Hematopoietic multipotent progenitor cell treated with erythropoietin and hydrocortisone succinate and interleukin-3 and kit ligand, for 8 days (in vitro differentiated cells): Measurements from ENCODE around the gene MOGAT3.

Experiments
- DNase-seq: peaks from one replicate; pipeline ENCODE4 v3.0.0-alpha.2; 2015

MOGAT3 gene, protein sequence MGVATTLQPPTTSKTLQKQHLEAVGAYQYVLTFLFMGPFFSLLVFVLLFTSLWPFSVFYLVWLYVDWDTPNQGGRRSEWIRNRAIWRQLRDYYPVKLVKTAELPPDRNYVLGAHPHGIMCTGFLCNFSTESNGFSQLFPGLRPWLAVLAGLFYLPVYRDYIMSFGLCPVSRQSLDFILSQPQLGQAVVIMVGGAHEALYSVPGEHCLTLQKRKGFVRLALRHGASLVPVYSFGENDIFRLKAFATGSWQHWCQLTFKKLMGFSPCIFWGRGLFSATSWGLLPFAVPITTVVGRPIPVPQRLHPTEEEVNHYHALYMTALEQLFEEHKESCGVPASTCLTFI

DNA sequence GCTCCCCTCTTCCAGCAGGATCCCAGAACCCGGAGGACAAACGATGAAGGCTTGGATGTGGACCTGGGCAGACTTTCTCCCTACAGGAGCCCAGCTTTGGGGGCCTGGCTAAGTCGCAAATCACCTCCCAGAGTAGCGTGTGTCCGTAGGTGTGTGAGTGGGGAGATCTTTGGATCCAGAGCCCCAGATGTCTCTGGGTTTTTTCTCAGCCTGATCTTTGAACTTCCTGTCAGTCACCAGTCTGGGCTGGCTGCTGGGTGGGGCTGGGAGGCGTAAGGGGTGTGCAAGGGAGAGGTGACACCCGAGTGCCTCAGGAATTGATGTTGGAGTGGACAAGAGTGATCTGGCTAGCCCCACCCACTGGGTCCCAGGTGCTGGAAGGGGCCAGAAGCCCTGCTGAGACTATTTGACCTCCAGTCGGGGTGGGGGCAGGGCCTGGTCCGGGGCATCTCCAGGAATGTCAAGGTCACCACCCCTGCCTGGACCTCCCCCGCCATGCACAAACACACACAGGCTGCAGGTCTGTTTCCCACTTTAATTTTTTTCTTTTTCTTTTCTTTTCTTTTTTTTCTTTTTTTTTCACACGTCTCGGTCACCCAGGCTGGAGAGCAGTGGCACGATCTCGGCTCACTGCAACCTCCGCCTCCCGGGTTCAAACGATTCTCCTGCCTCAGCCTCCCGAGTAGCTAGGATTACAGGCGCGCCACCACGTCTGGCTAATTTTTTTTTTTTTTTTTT is at the start of gene MOGAT3:
Gene MOGAT3 (minus strand): TSS at position 175 of the 738 bp plus-strand sequence. CDS start 182 bp downstream, outside the sequence.
- DNase-seq = no peak

DNA sequence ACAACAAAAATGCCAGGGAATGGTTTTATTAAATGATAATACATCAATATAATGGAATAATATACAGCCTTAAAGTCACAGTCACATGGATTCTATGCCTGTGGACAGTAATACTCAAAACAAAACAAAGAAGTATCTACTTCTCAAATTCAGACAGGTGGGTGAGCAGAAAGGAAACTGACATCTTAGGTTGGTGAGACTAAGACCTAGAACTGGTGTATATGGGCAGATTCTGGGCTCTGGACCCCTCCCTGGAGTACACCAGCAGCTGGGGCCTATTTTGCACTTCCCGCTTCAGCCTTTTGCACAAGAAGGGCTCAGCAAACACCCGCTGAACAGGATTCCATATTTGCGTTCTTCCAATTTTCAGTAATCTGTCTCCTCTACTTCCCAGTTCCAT is 49.5 kb upstream of the MOGAT3 start:
- no peak for DNase-seq

DNA sequence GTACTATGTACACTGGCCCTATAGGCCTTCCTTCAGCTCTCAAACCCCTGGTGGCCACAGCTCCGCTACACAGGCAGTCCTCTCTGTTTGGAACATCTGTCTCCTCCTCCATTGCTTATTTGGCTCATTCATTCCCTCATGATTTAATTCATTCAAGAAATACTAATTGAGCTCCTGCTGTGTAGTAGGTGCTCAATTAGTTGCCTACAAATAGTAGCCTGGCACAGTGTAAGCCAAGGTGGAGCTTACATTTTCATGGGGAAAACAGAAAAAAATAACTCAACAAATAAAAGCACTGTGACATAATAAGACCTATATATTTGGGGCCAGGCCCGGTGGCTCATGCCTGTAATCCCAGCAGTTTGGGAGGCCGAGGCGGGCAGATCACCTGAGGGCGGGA is 47.4 kb upstream of the MOGAT3 start:
- DNase-seq = no peak

DNA sequence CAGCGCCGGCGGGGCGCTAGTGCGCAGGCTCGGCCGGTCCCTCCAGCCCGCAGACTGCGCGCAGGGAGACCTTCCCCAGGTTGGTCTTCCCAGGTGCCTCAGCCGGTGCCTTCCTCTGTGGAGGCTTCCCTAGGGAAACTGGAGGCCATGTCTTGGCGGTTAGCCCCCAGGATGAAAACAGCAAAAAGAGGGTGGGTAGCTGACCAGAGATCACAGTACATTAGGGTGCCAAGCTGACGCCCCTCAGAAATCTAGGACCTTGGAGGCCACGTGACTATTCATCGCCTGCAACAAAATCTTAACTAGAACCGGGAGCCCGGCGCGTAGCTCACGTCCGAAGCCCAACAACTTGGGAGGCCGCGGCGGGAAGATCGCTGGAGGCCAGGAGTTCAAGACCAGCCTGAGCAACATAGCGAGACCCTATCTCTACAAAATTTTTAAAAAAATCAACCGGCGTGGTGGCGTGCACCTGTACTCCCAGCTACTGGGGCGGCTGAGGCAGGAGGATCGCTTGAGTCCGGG is 44.4 kb upstream of the MOGAT3 start:
- DNase-seq = no peak

DNA sequence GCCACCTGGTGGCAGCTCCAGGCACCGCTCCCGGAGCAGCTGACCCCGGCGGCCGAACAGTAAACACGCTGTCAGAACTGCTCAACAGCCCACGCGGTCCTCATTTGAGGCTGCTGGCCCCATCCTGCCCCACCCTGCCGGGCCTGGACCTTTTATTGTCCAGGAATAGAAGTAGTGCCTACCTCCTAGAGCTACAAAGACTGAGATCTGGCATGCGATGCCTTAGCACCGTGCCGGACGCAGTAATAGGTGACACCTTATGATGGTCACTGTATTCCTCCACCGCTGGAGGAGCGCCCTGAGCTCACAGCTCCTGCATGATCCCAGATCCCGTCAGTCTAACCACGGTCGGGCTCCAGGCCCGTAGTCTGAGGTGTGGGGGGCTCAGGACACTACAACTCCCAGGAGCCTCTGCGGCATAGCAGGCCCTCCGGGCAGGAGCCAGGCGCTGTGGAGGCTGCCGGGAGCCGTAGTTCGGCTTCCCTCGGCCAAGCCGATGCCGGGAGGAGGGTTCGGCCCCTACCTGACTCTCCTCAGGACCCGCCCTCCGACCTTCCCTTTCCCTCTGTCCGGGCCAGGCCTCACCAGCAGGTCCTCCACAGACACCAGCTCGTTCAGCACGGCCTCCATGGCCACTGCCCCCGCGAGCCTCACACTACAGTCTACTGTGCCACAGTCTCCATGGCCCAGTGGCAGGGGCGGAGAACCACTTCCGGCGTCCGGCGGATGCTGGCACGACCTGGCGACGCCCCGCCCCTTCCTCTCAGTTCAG is 43.7 kb upstream of the MOGAT3 start, which contains the start of gene FIS1:
Gene FIS1 (minus strand): TSS at position 707 of the 772 bp plus-strand sequence. CDS start 77 bp downstream, at position 630.
- DNase-seq = peak; percentile 91

DNA sequence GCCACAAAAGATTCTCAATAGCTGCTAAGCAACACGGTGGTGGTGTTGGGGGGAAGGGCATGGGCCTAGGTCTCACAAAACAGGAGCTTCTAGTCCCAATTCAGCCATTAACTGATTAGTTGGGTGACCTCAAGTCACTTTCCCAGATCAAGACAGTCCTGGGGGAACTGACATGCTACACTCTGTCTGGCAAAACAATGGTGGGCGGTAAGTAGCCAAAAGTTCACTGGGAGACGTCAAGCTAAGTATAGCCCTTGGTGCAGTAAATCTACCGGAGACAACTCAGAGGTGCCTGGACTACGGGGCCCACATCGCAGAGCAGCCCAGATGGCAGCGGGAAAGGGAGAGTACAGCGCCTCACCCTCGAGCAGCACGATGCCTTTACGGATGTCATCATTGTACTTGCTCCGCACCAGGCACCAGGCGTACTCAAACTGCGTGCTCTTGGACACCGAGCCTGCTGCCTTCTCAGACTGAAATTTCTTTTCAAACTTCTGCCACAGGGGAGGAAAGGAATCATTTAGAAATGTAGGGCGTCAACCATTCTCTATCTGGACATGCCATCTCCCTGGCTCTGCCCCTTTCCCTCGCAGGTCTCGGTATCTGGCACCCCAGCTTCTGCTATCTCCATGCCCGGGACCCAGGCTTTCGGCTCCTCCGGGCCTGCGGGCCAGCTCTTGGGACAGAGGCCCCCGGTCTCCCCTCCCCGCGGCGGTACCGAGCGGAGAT is 43.0 kb upstream of the MOGAT3 start:
- DNase-seq = peak; percentile 95

DNA sequence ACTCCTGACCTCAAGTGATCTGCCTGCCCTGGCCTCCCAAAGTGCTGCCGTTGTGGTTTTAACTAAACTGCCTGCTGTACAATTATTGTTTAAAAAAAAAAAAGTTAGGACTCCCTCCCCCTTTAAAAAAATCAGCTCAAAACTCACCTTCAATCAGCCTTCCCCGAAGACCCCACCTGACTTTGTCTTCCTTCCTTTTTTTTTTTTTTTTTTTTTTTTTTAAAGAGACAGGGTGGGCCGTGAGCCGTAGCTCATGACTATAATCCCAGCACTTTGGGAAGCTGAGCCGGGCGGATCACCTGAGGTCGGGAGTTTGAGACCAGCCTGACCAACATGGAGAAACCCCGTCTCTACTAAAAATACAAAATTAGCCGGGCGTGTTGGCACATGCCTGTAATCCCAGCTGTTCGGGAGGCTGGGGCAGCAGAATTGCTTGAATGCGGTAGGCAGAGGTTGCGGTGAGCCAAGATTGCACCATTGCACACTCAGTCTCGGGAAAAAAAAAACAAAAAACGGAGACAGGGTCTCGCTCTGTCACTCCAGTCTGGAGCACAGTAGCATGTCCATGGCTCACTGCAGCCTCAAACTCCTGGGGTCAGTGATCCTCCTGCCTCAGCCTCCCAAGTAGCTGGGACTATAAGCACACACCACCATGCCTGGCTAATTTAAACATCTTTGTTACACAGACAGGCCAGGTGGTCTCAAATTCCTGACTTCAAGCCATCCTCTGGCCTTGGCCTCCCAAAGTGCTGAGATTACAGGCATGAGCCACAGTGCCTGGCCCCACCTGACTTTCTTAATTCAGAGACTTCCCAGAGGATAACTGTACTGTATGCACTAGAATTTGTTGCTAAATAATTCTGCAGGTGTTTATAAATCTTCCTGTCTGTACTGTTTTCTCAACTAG is 40.9 kb upstream of the MOGAT3 start:
- DNase-seq = no peak

DNA sequence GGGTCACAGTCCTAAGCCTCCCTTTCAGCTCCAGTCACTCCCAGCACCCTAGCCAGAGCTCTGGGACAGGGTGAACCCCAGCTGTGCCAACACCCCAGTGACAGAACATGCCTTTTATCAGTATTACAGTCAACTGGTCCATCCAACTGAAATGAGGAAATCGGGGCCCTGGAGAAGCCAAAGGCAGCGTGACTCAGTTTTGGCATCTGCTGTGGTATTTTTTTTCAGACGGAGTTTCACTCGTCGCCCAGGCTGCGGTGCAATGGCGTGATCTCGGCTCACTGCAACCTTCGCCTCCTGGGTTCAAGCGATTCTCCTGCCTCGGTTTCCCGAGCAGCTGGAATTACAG is 40.2 kb upstream of the MOGAT3 start:
- peak; percentile 74 for DNase-seq

DNA sequence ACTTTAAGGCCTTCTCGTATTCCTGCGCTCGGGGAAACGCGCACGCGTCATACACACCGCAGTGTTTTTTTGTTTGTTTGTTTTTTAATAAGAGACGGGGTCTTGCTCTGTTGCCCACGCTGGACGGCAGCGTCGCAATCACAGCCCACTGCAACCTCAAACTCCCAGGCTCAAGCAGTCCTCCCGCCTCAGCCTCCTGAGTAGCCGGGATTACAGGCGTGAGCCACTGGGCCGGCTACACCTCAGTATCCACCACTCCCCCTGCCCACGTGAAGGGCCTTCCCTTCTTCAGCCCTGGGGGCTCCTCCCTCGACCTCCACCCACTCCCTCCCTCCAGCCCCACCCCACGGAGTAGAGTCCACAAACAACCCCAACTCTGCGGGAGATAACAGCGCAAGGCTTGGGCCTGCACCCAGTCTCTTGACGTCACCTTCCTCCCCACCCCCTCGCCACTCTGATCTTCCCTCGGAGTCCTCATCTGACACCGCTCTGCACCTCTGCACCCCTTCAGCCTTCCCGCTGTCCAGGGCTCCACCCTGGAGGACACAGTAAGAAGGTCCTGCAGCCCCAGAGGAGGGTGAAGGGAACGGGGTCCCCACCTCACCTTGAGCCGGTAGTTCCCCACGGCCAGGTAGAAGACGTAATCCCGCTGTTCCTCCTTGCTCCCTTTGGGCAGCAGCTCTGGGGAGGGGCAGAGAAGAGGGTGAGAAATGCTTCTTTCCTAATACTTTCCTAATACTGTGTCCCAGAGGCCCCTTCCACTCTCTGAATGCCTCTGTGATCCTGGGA is 39.6 kb upstream of the MOGAT3 start:
- DNase-seq = peak; percentile 84

DNA sequence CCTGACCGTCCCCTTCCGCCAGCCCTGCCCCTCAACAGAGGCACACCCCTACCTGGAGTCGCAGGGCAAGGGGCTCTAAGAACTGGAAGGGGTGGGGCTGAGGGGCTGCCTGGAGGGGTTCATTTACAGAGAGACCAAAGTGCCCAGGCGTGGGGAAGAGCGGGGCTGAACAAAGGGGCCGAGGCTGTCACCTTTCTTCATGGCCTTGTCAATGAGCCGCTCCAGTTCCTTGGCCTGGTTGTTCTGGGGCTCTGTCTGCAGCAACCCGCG is 39.0 kb upstream of the MOGAT3 start:
- DNase-seq = no peak

DNA sequence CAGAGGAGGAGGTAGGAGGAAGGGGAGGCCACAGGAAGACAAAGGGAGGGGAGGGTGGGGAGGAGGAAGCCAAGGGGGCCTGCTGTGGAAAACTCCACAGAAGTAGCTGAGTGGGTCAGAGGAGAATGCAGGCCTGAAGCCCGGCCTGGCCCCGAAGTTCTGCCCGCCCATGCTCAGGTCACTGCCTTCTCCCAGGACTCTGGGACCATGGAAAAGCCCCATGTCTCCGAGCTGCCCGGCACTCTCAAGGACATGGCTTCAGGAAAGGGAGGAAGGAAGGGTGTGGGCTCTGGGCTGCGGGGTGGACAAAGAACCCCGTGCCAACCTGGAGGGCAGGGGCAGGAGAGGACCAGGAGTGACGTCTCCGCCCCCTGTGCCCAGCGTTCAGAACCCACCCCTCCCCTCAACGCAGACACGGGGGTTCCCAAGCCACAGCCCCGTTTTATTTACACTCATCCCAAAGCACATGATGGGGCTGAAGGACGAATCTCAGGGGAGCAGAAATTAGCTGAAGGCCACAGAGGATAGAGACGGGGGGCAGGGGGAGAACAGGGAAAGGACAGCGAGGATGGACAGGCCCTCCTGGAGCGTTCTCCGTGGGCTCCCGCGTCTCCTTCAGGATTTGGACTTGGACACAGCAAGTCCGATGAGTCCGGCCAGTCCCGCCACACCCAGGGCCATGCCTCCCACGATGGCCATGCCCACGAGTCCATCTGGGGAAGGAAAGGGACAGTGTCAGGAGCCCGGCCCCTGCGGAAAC is 38.5 kb upstream of the MOGAT3 start:
- no peak for DNase-seq

DNA sequence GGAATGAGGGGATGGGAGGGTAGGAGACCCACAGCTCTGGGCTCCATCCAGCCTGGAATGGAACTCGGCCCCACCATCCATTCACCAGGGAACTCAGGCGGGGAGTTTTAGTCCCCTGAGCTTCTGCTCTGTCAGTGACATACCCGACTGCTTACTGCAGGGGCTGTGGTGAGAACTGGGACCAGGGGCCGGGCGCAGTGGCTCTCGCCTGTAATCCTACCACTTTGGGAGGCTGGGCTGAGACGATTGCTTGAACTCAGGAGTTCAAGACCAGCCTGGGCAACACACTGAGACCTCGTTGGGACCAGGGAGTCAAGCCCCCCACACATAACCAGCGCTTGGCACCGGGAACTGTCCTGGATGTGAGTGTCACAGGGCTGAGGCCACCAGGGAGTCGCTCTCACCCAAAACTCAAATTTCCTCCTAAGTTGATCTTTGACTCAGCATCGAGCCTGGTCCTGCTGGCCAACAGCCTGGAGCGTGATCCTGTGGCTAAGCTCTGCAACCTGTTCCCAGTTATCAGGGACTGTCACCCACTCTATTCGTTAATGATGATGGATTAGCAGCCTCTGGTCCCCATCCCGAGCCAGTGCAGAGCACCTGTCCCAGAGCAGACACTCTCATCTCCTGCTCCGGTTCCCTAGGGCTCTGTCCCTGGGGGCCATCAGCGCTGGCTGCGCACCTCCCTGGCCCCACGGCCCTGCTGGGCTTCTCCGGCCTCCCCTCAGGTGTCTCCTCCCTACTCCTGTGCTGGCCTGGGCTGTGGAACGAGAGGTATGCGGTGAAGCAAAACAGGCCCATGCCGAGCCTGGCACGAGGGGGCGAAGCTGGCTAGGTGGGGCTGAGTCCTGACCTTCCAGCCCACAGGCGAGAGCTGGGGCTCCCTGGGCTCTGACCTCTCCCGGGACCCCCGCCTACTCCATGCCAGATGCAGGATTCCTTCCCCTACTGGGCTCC is 37.7 kb upstream of the MOGAT3 start:
- no peak for DNase-seq

DNA sequence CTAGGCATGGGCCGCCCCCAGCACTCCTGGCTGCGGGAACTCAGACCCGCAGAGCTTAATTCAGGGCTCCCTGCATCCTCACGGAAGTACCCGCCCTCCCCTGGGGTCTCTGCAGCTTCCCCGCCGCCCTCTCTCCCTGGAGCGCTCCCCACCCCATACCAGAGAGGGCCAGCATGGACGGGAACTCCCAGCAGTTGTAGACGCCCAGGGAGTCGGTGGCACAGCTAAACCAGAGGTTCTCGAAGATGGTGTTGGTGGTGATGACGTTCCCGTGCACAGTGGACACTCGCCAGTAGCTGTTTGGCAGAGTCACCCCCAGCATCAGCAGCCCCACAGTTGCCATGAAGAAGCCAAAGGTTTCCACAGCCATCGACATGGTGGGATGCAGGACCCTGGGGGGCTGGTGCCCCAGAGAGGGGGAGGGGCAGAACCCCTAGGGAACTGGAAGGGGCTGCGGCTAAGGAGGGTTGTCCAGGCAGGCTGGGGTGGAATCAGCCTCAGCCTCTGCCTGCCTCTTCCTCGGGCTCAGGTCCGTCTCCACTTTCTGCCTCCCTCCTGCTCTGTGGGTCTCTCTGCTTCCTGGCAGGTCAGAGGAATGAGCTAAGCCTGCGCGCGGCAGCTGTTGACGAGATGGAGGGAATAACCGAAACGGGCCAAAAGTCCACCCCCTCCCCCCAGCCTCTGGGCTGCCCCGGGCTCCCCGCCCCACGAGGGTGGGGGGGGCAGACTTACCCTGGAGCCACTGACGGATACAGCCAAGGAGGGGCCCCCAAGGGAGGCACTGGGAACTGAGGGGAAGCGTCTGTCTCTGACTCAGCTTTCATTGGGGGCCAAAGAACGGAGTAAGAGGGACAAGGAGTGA is 36.6 kb upstream of the MOGAT3 start, which contains the start of gene CLDN15:
Gene CLDN15 (minus strand): TSS at position 597 of the 862 bp plus-strand sequence. CDS start 221 bp downstream, at position 376.
- DNase-seq = no peak

DNA sequence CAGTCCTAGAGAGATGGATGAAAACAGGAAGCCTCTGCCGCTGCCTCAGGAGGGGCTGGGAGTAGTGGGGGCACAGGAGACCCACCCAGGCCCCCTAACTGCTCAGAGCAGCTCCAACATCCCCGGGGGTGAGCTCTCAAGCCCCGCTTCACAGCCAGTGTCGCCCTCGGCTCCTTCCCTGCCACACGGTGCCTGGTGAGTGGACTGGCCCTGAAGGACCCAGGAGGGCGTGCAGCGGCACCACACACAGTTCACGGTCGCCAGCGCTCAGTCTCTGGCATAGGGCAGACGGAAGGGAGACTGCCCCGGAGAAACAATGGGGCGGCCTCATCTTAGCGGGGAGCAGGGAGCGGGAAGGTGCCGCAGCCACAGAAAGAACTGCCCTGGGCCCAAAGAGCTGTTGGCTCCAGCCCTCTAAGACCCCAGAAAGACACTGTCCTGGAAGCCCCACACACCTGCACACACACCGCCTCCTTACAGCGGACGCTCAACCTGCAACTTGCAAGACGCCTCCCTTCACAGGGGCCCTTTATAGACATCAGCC is 35.5 kb upstream of the MOGAT3 start:
- DNase-seq = no peak

DNA sequence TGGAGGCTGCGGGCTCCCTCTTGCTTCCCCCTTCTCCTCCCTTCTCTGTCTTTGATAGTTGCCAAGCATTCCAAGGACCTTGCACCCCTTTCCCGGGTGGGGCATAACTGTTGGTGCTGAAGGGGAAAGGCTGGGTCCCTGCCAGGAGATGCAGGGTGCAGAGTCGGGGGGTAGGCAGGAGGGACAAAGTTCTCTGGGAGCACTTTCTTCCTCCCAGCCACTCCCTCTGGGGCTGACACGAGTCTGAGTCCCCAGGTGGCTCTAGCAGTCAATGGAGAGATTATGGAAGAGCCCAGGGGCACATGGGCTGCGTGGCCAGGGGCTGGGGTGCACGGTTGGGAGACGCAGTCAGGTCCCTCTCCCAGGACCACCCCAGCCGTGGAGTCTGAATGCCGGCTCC is 34.7 kb upstream of the MOGAT3 start:
- DNase-seq = no peak

DNA sequence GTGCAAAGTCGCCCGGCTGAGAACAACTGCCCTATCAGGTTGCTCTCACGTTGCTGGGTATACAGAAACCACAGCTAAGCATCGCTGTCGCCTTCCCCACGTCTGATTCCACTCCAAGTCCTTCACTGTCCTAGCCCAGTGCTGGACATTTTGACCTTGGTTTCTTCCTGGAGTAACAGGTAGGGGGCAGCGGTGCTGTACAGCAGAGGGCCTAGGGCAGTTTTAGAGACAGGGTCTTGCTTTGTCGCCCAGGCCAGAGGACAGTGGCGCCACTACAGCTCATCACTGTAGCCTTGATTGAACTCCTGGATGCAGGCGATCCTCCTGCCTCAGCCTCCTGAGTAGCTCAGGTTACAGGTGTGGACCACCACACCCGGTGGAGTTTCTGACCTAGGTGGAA is 34.2 kb upstream of the MOGAT3 start:
- DNase-seq = peak; percentile 46

DNA sequence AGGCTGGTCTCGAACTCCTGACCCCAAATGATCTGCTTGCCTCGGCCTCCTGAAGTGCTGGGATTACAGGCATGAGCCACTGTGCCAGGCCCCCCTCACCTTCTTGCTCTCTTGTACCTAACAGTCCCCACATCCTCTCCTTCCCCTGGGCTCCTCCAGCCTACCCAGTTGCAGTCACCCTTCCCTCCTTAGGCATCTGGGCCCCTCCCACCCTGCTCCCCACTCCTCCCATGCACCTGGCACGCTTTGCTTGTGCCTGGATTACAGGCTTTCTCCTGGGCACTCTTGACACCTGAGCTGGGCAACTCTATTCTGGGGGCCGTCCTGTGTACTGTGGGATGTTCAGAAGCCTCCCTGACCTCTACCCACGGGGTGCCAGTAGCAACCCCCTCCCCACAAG is 33.8 kb upstream of the MOGAT3 start:
- no peak for DNase-seq
